Right lung (tissue), 5 donors: ENCODE results near the gene NEU3. TPM values are rescaled to one million over a fixed set of nuclear protein-coding genes. Genes with fewer than 3 reads are reported as not detected.
"Not testable (repeated sequence)": the region's sequence is repeated elsewhere in the genome, so short reads cannot be mapped to it uniquely, and the experiment has no call there.

ENCODE experiments used
- DNase-seq, 2 donors: peaks; one replicate each; pipeline ENCODE4 v3.0.0-alpha.2; 2013
- polyA plus RNA-seq, 5 donors: library from polyadenylated mRNA; unstranded; fragments of 120-200 nt; gene quantifications; one replicate each; pipeline versions ENCODE4 v1.2.1 to v1.2.3, GENCODE V29; 2013; ENCODE audit warnings: inconsistent platforms in 1 of 5, low replicate concordance in 1 of 5; ENCODE audit not compliant: insufficient read length in 5 of 5, insufficient read depth in 1 of 5

The NEU3 gene
- polyA plus RNA-seq, 5 donors: 11.6 to 16.1 (median 14.3) TPM

DNA sequence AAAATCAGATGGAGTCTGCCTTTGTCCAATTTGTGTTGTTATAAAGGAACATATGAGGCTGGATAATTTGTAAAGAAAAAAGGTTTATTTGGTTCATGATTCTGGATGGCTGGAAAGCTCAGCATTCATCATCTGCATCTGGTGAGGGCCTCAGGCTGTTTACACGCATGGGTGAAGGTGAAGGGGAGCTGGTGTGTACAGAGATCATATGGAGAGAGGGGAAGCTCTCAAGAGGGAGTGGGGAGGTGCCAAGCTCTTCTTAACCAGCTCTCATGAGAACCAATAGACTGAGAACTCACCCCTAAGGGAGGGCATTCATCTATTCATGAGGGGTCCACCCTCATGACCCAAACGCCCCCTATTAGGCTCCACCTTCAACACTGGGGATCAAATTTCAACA is 40.0 kb downstream of the NEU3 start:
- DNase-seq: no peak

DNA sequence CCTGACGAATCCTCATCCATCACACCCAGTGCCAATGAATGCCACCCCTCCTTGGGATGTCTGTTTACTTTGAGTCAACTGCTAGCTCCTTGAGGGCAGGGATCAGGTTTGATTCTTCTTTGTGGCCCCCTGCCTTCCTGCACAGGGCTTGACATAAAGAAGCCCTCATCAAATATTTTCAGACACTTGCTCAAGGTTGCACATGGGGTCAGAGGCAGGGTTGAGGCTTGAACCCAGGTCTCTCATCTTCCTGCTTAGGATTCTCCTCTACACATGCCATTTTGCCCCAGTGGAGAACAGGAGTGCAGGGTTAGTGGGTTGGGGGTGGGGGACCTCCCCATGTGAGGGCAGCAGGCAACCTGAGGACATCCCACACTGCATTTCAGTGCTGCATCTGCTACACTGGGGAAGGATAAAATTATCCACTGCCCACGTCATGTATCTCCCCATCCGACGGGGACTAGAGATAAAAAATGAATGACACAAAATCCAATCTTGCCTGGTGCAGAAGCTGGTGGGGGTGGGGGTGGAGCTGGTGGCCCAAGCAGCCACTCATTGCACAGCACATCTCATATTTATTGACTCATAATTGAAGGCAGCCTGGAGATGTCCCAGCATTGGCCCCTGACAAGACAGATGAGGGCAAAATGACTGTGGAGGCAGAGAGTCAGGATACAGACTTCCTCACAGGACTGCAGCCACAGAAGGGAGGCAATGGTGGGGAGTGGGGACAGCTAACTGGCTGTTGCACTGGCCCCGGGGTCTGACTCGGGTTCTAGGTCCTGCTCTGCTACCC is 41.3 kb downstream of the NEU3 start:
- no peak for DNase-seq

DNA sequence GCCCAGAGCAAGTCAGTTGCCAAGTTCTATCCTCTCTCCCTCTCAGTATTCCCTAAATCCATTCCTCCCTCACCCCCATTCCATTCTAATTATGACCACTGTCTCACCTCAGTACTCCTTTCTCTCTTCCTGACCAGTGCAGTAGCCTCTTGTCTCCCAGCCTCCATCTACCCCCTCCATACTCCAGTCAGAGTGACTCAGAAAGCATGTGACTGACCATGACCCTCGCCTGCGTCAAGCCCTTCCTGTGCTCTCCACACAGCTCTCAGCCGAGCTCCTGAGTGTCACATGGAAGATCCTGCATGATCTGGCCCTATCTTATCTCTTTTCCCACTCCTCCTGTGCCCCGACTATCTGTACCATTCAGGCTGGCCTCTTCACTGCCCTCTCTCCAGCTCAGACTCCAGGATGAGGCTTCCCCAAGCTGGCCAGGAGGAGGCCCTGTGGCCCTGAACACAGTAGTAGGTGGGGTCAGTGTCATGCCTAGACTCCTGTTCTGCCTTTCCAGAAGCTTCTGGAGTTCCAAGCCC is 42.6 kb downstream of the NEU3 start:
- DNase-seq: no peak

DNA sequence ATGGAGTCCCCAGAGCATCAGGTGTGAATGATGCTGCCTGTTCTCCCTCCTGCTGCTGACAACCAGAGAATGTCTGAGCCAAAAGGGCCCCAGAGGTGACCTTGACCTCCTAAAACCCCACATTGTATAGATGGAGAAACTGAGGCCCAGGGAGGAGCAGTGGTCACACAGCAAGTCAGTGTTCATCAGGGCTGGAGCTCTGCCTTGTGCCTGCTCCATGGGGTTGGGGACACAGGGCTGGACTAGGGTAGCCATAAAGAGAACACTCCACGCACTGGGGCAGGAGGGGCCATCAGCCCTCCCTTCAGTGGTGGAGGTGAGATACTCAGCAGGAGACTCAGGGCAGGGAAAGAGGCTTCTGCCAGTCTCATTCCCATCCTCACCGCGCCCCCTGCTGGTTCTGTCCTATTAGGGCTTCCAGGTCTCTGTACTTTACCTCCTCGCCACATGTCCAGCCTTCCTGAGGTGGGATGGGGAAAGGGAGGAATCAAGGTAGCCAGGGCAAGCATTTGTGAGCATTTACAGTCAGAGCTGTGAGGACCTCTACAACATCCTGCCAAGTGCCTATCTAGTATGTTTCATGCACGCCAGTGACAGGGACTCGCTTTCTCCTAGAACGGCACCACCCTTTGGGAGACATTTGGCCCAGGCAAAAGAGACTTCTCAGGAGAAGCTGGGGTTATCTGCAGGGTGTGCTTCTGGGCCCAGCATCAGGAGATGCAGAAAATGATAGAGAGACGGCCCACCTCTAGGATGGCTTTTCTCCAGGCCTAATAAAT is 43.2 kb downstream of the NEU3 start:
- peak in 1 of 2 donors; percentile 26 for DNase-seq

DNA sequence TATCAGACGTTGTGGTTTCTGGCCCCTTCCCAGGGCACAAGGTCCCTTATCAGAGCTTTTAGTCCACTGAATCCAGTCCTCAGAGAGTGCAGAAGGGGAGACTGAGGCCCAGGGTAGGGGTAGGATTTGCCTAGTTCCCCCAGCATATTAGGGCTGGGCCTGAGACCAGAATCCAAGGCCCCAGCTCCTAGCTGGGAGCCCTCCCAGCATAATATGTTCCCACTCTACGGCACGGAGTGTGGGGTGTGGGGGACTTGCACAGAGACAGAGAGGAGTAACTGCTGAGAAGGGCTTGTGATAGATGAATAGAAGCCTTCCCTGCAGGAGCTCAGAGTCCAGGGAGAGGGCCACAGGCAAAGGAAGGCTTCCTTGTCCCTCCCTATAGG is 43.8 kb downstream of the NEU3 start:
- DNase-seq: no peak

DNA sequence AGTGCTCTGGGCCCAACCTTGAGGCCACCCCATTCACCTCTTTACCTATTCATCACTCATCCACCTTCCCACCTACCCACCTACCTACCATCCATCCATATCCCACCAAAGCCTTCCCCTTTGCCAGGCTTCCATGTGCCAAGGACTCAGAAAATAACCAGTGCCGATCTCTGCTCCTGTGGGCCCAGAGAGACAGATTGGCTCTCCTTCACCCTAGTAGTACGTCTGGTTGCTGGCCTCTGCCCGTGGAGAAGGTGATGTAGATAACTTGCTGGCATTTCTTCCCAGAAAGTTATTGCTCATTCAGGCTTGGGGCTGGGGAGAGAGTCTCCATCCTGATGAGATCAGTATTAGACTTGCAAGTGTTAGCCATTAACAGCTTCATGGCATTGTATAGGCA is 45.2 kb downstream of the NEU3 start:
- DNase-seq: no peak

DNA sequence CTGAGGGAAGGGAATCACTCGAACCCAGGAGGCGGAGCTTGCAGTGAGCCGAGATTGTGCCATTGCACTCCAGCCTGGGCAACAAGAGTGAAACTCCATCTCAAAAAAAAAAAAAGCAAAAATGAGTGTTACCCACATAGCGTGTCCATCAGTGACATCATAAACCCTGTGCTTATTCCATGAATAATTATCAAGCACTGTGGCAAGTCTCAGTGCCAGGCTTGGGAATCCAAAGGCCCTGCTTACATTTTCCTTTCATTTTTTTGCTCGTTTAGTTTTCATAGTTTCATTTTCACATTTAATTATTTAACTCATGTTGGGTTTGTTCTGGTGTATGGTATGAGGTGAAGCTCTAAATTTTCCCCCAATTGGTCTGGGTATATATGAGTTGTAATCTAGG is 46.5 kb downstream of the NEU3 start:
- no peak for DNase-seq

DNA sequence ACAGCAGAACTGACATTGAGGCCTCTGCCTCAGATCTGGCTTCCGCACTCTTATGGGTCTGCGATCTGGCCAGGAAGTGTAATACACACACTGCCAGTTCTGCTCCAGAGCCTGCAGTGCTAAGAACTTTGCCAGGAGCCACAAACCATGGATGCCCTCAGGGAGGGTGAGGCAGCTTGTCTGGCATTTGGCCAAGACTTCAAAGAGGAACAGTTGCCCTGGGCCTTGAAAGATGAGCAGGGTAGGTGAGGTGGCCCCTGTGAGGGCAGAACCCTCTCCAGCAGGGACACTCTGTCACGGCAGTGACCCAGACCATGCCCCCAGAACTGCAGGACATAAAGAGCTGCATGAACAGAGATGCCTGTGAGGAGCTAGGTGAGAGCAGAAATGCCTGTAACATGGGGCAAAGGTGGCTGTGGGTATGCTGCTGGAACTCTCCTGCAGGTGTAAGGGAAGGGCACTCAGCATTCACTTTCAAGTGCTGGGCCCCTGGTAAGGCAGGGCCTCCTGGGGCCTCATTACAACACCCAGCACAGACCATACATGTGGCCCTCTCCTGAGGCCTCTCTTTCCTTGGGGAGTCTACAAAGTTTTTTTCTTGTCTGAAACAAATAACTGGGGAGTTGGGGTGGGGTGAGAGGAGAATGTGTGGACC is 47.3 kb downstream of the NEU3 start:
- no peak for DNase-seq

DNA sequence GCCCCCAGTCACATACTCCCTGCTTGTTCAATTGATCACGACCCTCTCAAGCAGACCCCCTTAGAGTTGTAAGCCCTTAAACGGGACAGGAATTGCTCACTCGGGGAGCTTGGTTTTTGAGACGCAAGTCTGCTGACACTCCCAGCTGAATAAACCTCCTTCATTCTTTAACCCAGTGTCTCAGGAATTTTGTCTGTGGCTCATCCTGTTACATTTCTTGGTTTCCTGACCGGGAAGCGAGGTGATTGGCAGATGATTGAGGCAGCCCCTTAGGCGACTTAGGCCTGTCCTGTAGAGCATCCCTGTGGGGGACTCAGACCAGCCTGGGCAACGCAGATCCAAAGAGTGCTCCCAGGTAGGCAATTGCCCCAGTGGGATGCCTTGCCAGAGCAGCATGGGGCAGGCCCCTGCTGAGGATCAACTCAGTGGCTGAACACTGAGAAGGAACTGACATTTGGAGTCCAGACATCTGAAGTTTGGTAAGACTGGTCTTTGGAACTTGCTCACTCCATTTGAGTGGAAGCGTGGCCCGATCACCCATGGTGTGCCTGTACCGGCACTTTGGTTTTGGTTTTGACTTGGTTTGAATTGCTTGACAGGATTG is 51.5 kb downstream of the NEU3 start:
- DNase-seq: no peak

DNA sequence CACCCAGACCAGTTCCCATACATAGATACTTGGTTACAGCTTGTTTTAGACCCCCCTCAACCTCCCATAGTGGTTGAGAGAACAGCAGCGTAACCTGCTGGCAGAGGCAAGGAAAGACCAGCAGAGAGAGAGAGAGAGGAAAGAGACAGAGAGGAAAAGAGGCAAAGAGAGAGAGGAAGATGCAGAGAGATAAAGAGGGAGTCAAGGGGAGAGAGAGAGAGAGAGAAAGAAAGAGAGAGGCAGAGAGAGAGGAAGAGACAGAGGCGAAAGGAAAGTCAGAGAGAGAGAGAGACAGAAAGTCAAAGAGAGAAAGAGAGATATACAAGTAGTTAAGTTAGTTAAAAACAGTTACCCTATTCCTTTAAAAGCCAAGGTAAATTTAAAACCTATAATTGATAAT is 52.5 kb downstream of the NEU3 start:
- DNase-seq: no peak

DNA sequence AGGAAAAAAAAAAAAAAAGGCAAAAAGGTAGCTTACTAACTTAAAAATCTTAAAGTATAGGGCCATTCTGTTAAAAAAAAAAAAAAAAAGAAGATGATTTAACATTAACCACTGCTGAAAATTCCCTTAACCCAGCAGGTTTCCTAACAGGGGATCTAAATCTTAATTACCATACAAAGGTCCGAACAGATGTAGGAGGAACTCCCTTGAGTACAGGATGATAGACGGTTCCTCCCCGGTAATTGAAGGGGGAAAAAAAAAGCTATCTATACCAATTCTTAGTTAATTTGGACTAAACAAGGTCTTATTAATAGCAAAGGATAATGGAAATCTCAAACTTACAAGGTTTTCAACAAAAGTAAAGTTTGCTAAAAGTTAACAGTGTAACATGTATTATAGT is 53.1 kb downstream of the NEU3 start:
- DNase-seq: not testable (repeated sequence)

DNA sequence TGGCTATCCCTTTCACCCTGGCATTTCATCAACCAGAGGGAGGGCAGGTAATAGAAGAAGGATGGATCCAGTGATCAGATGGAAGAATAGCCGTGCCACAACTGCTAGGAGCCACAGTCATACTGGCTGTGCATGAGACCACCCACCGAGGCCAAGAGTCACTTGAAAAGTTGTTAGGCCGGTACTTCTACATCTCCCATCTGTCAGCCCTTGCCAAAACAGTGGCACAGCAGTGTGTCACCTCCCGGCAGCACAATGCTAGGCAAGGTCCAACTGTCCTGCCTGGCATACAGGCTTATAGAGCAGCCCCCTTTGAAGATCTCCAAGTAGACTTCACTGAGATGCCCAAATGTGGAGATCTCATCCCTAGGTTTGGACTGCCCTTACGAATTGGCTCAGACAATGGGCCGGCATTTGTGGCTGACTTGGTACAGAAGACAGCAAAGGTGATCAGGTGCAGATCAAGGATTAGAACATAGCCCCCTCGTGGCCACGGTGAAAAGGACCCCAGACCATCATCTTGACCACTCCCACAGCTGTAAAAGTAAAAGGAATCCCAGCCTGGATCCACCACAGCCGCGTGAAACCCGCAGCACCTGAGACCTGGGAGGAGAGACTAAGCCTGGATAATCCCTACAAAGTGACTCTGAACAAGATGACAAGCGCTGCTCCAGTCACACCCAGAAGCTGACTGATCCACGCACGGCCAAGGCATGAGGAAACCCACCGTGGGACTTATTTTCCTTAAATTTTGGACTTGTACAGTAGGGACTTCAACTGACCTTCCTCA is 55.8 kb downstream of the NEU3 start:
- not testable (repeated sequence) for DNase-seq

DNA sequence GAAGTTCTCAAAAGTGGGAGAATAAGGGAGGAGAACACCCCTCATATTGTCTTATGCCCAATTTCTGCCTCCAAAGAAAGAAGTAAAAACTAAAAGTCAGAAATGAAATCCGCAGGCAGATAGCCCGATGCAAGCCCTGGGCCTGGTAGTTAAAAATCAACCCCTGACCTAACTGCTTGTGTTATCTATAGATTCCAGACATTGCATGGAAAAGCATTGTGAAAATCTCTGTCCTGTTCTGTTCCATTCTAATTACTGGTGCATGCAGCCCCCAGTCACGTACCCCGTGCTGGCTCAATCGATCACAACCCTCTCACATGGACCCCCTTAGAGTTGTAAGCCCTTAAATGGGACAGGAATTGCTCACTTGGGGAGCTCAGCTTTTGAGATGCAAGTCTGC is 57.9 kb downstream of the NEU3 start:
- DNase-seq: not testable (repeated sequence)

DNA sequence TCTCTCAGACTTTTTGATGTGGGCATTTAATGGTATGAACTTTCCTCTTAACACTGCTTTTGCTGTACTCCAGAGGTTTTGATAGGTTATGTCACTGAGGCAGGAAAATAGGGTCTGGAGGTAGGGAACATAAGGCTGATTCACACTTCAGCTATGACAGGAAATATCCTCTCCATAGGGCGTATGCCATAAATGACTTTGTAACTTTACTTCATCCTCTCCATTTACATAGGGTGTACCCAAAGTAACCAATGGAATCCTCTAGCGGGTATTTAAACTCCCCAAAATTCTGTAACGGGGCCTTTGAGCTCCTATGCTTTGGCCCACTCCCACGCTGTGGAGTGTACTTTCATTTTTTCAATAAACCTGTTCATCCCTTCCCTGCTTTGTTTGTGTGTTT is 58.5 kb downstream of the NEU3 start:
- no peak for DNase-seq

DNA sequence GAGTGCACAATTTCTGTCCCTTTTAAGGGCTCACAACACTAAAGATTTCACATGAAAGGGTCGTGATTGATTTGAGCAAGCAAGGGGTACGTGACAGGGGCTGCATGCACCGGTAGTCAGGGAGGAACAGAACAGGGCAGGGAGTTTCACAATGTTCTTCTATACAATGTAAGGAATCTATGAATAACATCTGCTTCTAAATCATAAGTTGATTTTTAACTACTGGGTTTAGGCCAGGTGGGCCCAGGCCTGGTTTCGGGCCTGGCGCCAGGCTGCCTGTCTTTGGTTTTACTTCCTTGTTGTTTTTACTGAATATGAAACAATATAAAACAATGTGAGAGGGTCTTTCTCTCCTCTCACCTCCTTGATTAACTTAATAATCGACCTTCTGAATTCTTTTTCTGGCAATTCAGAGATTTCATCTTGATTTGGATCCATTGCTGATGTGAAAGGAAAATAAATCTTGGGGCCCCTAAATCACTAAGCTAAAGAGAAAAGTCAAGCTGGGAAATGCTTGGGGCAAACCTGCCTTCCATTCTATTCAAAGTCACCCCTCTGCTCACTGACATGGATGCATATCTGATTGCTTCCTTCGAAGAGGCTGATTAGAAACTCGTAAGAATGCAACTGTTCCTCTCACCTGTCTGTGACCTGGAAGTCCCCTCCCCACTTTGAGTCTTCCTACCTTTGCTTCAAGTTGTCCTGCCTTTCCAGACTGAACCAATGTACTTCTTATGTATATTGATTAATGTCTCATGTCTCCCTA is 61.0 kb downstream of the NEU3 start:
- DNase-seq: not testable (repeated sequence)

DNA sequence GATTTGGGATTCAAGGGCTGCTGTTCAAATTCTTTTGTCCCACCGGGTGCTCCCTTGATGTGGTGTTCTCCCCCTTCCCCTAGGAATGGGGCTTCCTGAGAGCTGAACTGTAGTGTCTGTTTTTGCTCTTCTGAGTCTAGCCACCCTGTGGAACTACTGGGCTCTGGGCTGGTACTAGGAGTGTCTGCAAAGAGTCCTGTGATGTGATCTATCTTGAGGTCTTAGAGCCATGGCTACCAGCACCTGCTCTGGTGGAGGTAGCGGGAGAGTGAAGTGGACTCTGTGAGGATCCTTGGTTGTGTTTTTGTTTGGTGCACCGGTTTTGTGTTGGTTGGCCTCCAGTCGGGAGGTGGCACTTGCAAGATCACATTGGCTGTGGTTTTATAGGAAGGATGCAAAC is 61.8 kb downstream of the NEU3 start:
- no peak for DNase-seq

DNA sequence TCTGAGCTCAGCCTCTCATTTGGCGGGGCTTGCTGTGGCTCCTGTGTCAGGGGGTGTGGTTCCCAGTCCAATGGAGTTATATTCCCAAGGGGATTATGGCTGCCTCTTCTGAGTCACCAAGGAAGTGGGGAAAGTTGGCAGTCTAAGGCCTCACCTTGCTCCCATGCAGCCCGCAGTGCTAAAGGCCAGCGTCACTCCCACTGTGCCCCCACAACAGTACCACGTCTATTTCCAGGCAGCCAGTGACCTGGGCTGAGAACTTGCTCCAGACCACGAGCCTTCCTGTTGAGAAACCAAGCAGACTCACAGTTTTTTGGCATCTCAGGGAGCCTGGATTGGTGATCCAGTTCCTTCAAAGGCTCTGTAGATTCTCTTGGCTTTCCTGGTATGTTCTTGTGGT is 62.3 kb downstream of the NEU3 start:
- no peak for DNase-seq

DNA sequence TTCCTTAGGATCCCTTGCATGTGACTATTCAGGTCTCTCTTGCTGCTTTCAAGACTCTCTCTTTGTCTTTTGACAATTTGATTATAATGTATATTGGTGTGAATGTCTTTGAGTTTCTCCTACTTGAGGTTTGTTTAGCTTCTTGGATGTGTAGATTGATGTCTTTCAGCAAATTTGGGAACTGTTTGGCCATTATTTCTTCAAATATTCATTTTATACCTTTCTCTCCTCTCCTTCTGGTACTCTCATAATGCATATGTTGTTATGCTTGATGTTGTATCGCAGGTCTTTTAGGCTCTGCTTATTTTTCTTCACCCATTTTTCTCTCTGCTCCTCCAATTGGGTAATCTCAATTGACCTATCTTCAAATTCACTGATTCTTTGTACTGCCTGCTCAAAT is 63.7 kb downstream of the NEU3 start:
- DNase-seq: no peak

DNA sequence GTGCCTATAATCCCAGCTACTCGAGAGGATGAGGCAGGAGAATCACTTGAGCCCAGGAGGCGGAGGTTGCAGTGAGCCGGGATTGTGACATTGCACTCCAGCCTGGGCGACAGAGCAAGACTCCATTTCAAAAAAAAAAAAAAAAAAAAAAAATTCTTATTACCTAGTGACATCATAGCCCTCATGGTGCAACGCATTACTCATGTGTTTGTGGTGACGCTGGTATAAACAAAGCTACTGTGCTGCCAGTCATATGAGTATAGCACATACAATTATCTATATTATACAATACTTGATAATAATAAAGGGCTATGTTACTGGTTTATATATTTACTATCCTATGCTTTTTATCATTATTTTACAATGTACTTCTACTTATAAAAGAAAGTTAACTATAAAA is 66.8 kb downstream of the NEU3 start:
- DNase-seq: no peak

DNA sequence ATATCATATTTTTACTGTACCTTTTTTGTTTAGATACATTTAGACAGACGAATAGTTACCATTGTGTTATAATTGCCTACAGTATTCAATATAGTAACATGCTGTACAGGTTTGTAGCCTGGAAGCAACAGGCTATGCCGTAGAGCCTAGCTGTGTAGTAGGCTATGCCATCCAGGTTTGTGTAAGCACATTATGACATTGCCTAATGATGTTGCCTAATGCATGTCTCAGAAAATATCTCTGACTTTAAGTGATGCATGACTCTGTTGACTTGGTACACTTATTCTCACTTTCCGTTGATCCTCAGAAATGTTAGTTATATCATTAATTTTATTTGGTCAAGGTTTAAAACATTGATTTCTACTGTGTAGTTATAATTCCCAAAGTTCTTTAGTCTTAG is 68.1 kb downstream of the NEU3 start:
- no peak for DNase-seq

DNA sequence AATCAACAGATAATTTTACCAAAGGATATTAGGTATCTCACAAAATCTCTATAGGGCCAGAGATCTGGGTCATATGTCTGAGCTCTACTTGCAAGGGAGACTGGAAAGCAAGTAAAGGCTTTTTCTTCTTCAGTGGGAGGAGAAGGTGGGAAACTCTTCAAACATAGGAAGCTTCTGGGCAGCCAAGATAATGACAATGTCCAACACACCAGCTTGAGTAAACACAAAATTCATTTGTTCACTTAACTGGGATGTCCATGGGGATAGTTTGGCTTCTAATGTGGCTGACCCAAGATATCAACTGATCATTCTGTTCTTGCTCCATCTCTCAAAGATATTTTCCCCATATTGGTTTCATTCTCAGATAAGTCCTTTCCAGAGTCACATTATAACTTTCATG is 70.6 kb downstream of the NEU3 start:
- no peak for DNase-seq
